ENCODE measurements around the gene PTPRG.

The PTPRG gene

DNA sequence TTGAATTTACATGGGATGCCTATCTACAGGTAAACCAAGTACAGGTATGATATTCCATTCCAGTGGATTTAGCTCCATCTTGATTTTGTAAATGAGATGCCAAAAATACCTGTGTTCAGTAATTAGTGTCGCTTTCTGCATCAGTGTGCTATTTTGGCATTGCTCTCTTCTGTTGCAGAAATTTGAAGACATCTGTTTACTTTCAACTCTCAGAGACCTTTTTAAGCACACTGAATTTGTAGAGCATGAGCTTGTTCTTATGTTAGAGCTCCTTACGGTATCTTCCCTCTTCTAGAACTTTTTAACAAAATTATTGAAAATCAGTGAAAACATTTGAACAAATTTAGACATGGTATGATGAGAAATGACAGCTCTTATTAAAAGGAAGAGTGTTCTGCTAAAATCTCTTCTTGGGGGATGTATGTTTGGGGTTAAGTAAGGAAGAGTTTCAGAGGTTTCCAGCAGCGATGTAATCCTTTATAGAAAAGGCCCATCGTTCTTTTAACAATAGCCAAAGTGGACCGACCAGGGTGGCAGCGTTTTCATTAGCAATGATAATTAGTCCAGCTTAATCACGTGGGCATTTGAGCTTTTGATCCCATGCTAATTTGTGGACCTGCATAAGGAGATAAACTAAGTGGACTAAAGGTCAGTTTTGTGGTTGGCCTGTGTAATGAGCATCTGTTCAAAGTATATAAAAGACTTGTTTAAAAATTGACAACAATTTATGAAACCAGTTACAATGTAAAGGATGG lies 385.4 kb downstream of the PTPRG start:
- Histone ChIP-seq H3K4me3 (no peak overlapping the region), H3K27ac (no peak overlapping the region)
- TF ChIP-seq, protein P1, sequence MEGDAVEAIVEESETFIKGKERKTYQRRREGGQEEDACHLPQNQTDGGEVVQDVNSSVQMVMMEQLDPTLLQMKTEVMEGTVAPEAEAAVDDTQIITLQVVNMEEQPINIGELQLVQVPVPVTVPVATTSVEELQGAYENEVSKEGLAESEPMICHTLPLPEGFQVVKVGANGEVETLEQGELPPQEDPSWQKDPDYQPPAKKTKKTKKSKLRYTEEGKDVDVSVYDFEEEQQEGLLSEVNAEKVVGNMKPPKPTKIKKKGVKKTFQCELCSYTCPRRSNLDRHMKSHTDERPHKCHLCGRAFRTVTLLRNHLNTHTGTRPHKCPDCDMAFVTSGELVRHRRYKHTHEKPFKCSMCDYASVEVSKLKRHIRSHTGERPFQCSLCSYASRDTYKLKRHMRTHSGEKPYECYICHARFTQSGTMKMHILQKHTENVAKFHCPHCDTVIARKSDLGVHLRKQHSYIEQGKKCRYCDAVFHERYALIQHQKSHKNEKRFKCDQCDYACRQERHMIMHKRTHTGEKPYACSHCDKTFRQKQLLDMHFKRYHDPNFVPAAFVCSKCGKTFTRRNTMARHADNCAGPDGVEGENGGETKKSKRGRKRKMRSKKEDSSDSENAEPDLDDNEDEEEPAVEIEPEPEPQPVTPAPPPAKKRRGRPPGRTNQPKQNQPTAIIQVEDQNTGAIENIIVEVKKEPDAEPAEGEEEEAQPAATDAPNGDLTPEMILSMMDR (IDR thresholded peaks at IDR 0.05), result no peak
- DNase-seq (ENCODE audit: low spot score), result no peak

- DNase-seq (ENCODE audit: low spot score), result no peak
These were observed 386.1 kb downstream of the PTPRG start for GRCh38 chr3:61947456-61947855.

DNA sequence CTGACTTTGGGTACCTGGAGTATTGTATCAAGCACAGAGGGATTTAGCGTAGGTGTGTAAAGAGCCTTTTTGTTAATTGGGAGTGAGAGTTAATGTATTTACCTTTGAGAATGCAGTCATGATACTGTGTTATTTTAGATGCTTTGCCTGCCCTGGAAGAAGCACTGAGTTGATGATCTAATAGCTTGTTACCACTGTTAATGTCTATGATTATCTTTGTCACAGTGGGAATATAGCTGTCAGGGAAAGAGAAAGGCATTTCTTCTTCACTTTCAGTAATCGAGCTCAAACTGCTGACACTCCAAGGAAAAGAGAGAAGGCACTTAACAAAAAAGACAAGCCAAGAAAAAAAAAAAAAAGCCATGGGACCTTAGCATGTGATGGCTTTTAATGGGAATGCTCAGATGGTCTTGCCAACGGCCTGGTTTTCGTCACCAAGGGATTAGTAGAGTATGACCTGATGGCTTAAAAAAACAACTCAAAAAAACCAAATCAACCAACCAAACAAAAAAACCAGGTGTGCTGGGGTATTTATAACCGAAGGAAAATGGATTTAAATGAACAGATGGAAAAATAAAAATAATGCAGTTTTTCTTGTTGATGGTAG lies 387.4 kb downstream of the PTPRG start:
- Histone ChIP-seq H3K4me3 (no peak overlapping the region), H3K27ac (no peak overlapping the region)
- no peak for DNase-seq (ENCODE audit: low spot score)
- TF ChIP-seq, protein P1 (IDR thresholded peaks at IDR 0.05), result no peak

More at GRCh38 chr3:61947456-61947855, 386.1 kb downstream of the PTPRG start:
- Histone ChIP-seq H3K27ac (no peak overlapping the region), H3K4me3 (no peak overlapping the region)
- TF ChIP-seq, protein P1 (IDR thresholded peaks at IDR 0.05), result no peak

- no peak for DNase-seq (ENCODE audit: low spot score)
- Histone ChIP-seq H3K4me3 (no peak overlapping the region), H3K27ac (no peak overlapping the region)
- TF ChIP-seq, protein P1 (IDR thresholded peaks at IDR 0.05), result no peak
These were observed 392.7 kb downstream of the PTPRG start for GRCh38 chr3:61954097-61954540.

DNA sequence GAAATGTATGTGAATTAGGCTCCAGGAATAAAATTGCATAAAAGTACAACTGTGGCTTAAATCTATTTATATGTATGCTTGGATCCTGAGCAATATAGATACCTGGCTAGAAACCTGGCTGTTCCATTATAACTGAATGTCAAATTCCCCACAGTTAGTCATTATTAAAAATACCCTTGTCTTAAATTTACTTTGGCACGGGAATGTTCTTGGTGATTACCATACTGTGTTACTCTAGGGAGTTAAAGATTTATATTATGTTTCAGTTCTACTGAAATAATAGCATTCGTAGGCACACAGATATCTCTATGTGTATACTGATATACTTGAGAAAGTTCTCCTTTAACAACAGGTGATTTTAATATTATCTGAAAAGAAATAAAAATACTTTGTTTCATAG lies 394.1 kb downstream of the PTPRG start:
- TF ChIP-seq, protein P1 (IDR thresholded peaks at IDR 0.05), result no peak
- H3K4me3 ChIP-seq, result no peak overlapping the region

DNA sequence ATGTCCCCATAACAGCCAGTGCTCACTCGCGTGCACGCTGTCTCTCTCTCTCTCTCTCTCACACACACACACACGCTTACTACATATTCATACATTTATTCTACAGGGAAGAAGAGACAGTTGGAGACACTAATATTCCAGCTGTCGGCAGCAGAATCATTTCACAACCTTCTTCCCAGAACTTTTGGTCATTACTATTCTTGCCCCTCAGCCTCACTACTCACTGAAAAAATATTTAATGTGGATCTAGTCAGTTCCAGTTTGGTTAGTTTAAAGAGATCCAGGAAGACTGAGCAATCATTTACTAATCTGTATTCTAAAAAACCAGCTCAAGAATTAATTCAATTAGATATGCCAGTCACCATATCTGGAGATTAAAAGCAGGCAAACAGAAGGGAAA lies 394.9 kb downstream of the PTPRG start:
- peak overlapping the region; percentile 12 to 31 for H3K27ac ChIP-seq
- no peak for DNase-seq (ENCODE audit: low spot score)
- TF ChIP-seq, protein P1 (IDR thresholded peaks at IDR 0.05), result no peak
- H3K4me3 ChIP-seq, result peak overlapping the region; percentile 19

More for the DNA sequence above, 394.1 kb downstream of the PTPRG start:
- H3K27ac ChIP-seq, result no peak overlapping the region
- no peak for DNase-seq (ENCODE audit: low spot score)

DNA sequence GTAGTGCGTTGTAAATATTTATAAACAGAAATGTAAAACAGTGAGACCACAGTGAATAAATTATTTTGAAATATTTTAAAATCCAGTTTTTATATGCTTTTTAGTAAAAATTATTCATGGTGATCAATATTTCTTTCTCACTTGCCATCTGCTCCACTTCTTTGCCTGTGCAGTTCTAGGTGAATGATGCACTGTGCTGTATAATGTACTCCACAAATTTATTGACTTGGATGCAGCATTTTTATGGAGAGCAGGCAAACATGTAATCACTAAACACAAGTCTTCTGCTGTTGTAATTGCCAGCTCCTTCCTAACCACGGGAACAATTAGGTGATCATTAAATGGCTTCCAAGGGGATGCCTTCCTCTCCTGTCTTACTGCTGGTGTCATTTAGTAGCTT lies 395.9 kb downstream of the PTPRG start:
- H3K4me3 ChIP-seq, result no peak overlapping the region
- H3K27ac ChIP-seq, result no peak overlapping the region
- TF ChIP-seq, protein P1 (IDR thresholded peaks at IDR 0.05), result no peak
- DNase-seq (ENCODE audit: low spot score), result no peak

Measured in coronary artery (tissue), 2 donors.